DMS114 treated with DMSO at 0.1 percent for 48 hours (cell line): ENCODE data around the gene IQCC.

Source experiments
- DNase-seq: peaks from one replicate; lab custom pipeline; 2025; ENCODE audit not compliant: unreplicated experiment; lab: John Stamatoyannopoulos, UW

IQCC gene

DNA sequence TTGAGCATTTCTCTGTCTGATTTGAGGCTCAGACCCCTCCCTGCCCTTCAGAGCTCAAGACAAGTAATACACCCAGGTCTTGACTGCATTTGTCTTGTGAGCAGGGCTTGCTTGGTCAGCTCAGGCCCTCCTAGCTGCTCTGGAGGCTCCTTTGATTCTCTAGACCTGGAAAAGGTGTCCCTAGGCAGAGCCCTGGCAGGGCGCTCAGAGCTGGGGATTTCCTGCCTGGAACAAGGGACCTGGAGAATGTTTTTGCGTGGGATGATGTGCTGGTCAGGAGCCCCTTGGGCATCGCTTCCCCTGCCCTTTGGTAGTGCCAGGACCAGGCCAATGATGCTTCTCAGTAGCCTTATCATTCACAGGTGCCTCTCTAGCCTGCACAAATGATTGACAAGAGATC, 9.9 kb upstream of the IQCC start:
- DNase-seq: no peak

DNA sequence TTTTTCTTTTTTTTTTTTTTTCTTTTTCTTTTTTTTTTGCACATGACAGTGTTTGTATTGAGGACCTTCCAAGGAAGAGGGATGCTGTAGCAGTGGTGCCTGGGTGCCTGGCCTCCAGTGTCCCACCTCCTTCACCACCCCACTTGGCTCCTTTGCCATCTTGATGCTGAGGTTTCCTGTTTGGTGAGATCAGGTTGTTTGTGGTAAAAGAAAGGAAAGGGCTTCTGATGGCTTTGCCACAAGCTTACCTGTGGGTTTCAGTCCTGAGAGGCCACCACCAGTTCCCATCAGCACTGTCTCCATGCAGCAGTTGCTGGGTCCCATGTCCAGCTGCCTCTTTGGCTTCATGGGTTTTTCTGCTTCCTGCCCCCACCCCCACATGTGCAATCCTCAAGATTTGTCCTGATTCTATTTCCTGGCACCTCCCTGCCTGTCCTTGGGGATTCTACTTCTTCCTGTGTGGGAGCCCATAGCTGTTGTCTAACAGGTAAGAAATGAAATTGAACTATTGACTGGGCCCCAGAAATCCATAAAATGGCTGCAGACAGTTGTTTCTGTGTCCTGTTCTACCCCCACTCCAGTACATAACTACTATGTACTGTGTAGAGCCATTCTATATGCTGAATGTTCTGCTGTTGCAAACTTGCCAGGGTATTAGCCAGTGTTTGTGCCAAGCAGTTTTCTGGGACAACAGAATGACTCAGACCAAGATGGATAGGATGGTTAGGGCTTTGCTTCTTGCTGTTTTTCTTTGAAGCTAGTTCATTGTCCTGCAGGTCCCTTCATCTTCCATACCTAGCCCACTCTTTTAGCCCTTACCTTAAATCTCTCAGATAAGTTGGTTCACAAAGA, 9.3 kb upstream of the IQCC start:
- no peak for DNase-seq

- no peak for DNase-seq
These were observed 8.4 kb upstream of the IQCC start for GRCh38 chr1:32197074-32197473.

DNA sequence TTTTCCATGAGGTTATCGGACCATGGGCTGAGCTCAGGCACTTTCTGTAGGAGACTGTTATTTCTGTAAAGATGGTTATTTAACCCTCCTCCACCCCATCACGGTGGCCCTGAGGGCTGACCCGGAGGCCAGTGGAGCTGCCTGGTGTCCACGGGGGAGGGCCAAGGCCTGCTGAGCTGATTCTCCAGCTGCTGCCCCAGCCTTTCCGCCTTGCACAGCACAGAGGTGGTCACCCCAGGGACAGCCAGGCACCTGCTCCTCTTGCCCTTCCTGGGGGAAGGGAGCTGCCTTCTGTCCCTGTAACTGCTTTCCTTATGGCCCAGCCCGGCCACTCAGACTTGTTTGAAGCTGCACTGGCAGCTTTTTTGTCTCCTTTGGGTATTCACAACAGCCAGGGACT, 7.6 kb upstream of the IQCC start:
- DNase-seq: no peak

DNA sequence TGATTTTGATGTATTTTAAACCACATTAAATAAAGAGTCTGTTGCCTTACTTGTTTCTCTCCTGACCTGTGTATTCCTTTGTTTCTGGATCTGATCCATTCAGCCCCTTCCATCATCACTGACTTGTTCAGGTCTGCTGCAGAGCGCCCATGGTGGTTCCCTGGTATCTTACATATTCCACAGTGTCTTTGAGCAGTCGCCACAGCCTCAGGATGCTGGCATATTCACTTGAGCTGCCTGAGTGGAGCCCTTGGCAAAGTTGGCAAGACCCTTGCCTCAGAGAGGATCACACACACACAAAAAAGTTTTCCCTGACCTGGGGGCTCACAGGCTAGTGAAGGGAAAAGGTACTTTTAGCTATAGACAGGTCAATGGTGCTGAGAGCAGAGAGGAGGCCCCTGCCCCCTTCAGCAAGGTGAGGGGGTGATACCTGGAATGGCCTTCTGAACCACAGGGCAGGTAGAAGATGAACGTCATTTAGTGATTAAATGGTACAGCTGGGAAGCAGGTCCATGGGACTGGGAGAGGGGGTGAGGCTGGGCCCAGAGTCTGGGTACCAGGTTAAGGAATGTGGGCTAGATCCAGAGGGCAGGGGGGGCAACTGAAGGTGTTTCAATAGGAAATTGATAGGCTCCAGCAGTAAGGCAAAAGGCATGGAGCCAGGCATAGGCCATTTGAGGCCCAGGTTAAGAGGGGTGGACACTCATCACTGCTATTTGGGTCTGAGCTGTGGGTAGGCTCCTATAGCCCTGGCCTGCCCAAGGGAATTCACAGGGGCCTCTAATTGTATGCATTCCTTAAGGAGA, 7.0 kb upstream of the IQCC start:
- no peak for DNase-seq

GRCh38 chr1:32199043-32199716, 6.3 kb upstream of the IQCC start:
- no peak for DNase-seq

DNA sequence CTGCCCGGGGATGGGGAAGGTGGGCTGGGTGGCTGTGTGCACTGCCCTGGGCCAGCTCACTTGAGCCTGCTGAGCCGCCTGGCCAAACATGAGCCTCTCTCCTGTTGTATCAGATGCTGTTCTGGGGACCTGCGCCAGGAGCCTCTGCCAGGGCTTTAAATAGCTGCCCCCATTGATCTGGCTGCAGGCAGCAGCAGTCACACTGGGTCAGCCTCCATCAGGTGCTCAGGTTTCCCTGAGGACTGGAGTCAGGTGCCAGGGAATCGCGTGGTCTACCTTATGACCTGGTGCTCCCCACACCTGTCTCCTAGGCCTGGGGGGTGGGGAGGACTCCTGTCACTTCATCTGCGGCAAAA, 5.8 kb upstream of the IQCC start:
- DNase-seq: no peak

DNA sequence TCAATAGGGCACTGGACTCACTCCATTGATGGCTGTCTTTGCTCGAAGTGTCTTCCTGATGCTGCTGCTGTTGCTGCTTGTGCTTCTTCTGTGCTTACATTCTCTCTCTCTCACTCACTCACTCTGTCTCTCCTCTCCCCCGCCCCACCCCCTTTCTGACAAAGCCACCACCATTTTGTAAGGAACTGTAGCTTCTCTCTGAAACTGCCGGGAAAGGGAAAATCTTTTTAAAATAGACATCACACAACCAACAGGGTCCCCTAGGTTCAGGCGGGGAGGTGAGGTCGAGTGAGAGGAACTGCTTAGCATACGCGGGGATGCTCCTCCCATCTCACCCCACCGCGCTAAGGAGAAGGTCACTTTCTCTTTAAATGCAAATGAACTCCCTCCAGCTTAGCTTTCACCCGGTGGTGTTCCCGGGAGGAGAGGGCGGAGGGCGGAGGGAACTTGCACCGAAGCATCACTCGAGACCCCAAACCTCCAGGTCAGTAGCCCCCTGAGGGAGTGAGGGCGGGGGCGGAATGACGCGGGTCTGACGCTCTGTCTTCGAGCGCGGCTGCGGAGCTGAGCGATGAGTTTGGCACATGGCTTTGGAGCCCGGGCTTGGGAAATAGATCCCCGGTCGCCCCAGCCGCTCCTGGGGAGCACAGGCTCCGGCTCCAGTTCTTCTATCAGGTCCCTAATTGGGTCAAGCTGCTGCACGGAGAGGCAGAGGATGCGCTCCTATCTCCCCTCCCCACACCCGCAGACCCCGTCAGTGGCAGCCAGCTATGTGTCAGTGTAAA, 5.1 kb upstream of the IQCC start, which contains the start of gene CCDC28B:
CCDC28B (plus strand) TSS at position 370 of the 785 bp plus-strand sequence. CDS start 1,341 bp downstream, outside the sequence.
- peak; percentile 55 for DNase-seq

GRCh38 chr1:32201011-32201855, 4.2 kb upstream of the IQCC start:
- DNase-seq: no peak

GRCh38 chr1:32204943-32205361, 519 bp upstream of the IQCC start:
- no peak for DNase-seq

GRCh38 chr1:32208469-32208868, 3.0 kb downstream of the IQCC start:
- DNase-seq: no peak

- no peak for DNase-seq
These were observed 3.4 kb downstream of the IQCC start, which contains the start of gene DCDC2B for GRCh38 chr1:32208891-32209328. TSS of gene DCDC2B (plus strand) at chr1:32209089. CDS start at chr1:32209094, 5 bp downstream.

GRCh38 chr1:32215629-32216480, 10.4 kb downstream of the IQCC start:
- DNase-seq: peak; percentile 54

GRCh38 chr1:32216566-32216965, 11.1 kb downstream of the IQCC start:
- DNase-seq: no peak

DNA sequence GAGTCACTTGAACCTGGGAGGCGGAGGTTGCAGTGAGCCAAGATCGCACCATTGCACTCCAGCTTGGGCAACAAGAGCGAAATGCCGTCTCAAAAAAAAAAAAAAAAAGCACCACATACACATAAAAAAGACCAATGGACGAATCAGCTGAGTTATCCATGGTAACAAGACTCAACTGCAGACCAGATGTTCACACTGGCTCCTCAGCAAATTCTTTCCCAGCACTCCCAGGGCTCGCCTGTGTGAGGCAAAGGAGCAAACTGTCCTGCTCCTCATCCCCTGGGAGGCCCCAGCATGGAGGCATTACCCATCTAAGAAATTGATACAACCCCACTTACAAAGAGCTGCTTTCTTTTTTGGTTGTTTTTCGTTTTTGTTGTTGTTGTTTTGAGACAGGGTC, 13.6 kb downstream of the IQCC start:
- DNase-seq: no peak

- DNase-seq: no peak
These were observed 15.5 kb downstream of the IQCC start for GRCh38 chr1:32220746-32221580.

DNA sequence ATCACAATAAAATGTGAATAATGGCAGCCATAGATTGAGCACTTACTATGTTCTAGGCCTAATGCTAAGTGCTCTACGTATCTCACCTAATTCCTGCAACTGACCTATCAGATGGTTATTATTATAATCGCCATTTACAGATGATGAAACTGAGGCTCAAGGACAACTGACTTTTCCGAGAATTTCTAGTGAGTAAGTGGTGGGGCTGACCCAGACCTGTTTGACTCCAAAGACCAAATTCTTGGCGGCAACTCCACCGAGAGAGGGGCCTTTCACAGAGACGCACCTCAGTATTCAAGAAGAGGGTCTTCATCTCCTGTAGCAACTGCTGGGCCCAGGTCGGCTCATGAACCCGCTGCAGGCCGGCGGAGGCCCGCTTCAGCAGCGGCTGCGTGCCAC, 16.1 kb downstream of the IQCC start:
- DNase-seq: no peak
